NK-92 (cell line): ENCODE measurements around the gene DNAH8.

Source experiments
- DNase-seq: peaks from one replicate; lab custom pipeline; 2025; ENCODE audit not compliant: unreplicated experiment; lab: John Stamatoyannopoulos, UW

Gene DNAH8

GRCh38 chr6:38957426-38957825 is 242.3 kb downstream of the DNAH8 start:
- no peak for DNase-seq

- DNase-seq, result no peak
These were observed 244.0 kb downstream of the DNAH8 start for GRCh38 chr6:38959138-38959537.

- no peak for DNase-seq
These were observed 253.6 kb downstream of the DNAH8 start for GRCh38 chr6:38968702-38969149.

- no peak for DNase-seq
These were observed 258.3 kb downstream of the DNAH8 start for GRCh38 chr6:38973178-38974057.

GRCh38 chr6:38974389-38975151 is 259.5 kb downstream of the DNAH8 start:
- DNase-seq, result no peak

DNA sequence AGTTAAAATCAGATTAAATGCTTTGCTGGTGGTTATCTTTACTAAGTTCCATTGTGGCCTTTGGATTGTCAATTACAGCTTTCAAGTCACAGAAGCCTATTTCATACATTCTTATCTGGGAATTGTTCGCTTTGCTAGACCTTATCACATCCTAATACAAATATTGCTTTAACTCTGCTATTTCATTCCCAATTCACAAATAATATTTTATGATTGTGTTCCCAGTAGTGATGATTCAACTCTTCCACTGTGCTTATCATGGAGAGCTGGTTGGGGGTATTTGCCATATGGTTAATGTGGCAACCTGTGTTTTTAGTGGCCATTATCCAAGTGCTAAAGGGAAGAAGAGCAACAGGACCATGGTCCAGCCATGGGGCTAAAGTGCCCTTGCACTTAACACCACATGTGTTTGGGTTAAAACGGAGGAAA is 260.5 kb downstream of the DNAH8 start:
- DNase-seq, result no peak

DNA sequence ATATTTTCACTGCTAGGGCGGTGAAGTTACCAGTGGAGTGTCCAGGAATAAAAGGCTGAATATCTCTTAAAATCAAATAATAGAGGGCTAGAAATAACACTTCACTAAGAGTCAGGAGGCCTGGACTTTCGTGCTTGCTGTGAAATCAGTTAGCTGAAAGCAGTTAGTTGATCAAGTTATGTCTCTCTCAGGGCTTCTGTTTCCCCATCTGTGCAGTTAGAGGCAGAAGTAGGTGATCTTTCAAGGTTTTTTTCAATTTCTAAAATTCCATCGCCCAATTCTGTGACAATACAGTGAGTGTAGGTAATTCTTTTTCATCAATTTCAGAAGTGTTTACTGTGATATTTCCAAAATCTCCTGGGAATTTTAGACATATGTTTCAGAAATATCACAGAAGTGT is 260.9 kb downstream of the DNAH8 start:
- no peak for DNase-seq

- no peak for DNase-seq
These were observed 261.8 kb downstream of the DNAH8 start for GRCh38 chr6:38976801-38977500.

GRCh38 chr6:38978139-38978704 is 263.1 kb downstream of the DNAH8 start:
- DNase-seq, result no peak

DNA sequence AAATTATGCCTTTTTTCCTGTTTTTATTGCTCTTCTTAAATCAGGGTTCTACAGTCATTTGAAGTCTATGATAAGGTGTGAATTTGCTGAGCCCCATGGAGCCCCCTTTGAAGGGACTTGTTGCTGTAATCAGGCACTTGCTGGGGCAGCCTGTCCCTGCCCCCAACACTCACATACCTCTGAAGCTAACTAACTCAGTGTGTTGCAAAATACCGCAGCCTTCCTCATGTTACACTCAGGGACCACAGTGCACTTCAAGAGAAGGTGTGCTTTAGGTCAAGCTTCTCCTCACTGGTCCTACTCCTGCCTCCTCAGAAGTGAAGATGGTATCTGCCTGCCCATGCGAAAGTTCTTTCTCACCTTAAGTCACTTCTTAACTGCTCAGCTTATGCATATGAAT is 267.4 kb downstream of the DNAH8 start:
- no peak for DNase-seq

- no peak for DNase-seq
These were observed 269.6 kb downstream of the DNAH8 start for GRCh38 chr6:38984723-38985122.

- no peak for DNase-seq
These were observed 270.7 kb downstream of the DNAH8 start for GRCh38 chr6:38985839-38986238.

GRCh38 chr6:38987503-38987902 is 272.4 kb downstream of the DNAH8 start:
- DNase-seq, result no peak

- no peak for DNase-seq
These were observed 273.8 kb downstream of the DNAH8 start for GRCh38 chr6:38988736-38989449.

DNA sequence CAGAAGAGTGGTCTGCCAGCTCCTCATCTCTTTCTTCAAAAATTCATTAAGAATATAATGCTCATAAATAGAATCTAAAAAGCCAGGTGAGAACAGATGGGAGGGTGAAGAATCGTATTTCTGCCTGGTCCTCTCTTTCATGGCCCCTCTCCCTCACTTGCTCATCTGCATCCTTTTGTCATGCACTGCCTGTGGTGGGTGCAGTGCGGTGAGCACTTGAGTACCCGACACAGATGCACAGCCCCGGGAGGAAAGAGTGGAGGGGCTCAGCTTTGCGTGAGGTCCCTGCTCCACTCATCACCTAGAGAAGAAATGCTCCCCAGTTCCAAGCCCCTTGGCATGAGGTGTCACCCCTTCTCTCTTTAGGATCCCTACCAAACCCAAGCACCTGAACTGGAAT is 275.4 kb downstream of the DNAH8 start:
- no peak for DNase-seq

GRCh38 chr6:38996676-38997075 is 281.6 kb downstream of the DNAH8 start:
- DNase-seq, result no peak

GRCh38 chr6:38997128-38997761 is 282.1 kb downstream of the DNAH8 start:
- no peak for DNase-seq

- DNase-seq, result no peak
These were observed 288.0 kb downstream of the DNAH8 start for GRCh38 chr6:39003072-39003471.

- no peak for DNase-seq
These were observed 288.4 kb downstream of the DNAH8 start for GRCh38 chr6:39003492-39003891.

GRCh38 chr6:39004801-39005200 is 289.7 kb downstream of the DNAH8 start:
- no peak for DNase-seq
